HepG2 (cell line): ENCODE measurements around the gene ADCY5. TPM values are rescaled to one million over a fixed set of nuclear protein-coding genes. Genes with fewer than 3 reads are reported as not detected.
A peak's percentile ranks its signal among the peaks of the same experiment; 100 is the strongest.

Experiments
- DMTF1 ChIP-seq: sonication (generic); formaldehyde crosslinking; IDR thresholded peaks from 2 replicates; pipeline ENCODE4 v1.4.0; 2020; ENCODE audit warnings: mild to moderate bottlenecking, missing genetic modification reagents
- HES4 ChIP-seq: sonication (generic); formaldehyde crosslinking; IDR thresholded peaks from 2 replicates; pipeline ENCODE4 v1.9.0; 2021; ENCODE audit warnings: mild to moderate bottlenecking, missing genetic modification reagents, borderline replicate concordance
- JUND ChIP-seq: sonication (generic); formaldehyde crosslinking; IDR thresholded peaks from 2 replicates; pipeline ENCODE4 v1.8.0; 2022; ENCODE audit warnings: mild to moderate bottlenecking, missing genetic modification reagents
- KLF13 ChIP-seq: sonication (generic); formaldehyde crosslinking; IDR thresholded peaks from 2 replicates; pipeline ENCODE4 v1.4.0; 2020; ENCODE audit warnings: mild to moderate bottlenecking, missing genetic modification reagents
- MED1 ChIP-seq: sonication (generic); formaldehyde crosslinking; IDR thresholded peaks from 2 replicates; pipeline ENCODE4 v1.4.0; 2020; ENCODE audit warnings: missing genetic modification reagents
- NCOA1 ChIP-seq: sonication (generic); formaldehyde crosslinking; IDR thresholded peaks from 2 replicates; pipeline ENCODE4 v1.9.0; 2021; ENCODE audit warnings: missing genetic modification reagents
- ZNF33A ChIP-seq: sonication (generic); formaldehyde crosslinking; IDR thresholded peaks from 2 replicates; pipeline ENCODE4 v1.5.1; 2020; ENCODE audit warnings: missing genetic modification reagents, mild to moderate bottlenecking, moderate library complexity, borderline replicate concordance
- ZNF782 ChIP-seq: sonication (generic); formaldehyde crosslinking; IDR thresholded peaks from 2 replicates; pipeline ENCODE4 v1.4.0; 2020; ENCODE audit warnings: missing genetic modification reagents, mild to moderate bottlenecking, borderline replicate concordance
- polyA plus RNA-seq, 8 experiments: library from polyadenylated mRNA; depleted of rRNA in 3 of 8; stranded (reverse) in 7 of 8; unstranded in 1 of 8; fragments of >200 nt; fragmentation: Illumina TruSeq in 4 of 8; extraction: Trizol in 4 of 8; gene quantifications; 2 replicates each; pipeline versions ENCODE4 v1.2.1 to v1.2.3, GENCODE V29; 2011 to 2016; ENCODE audit warnings: low read depth in 4 of 8, missing spikeins in 1 of 8, mixed read lengths in 1 of 8; ENCODE audit not compliant: insufficient read depth in 1 of 8
- total RNA-seq, 5 experiments: library from RNA; depleted of rRNA; stranded (reverse); fragments of >200 nt; fragmentation: Illumina TruSeq; extraction: Trizol; gene quantifications; 2 replicates each; pipeline ENCODE4 v1.2.3, GENCODE V29; 2016; ENCODE audit warnings: low read depth in 1 of 5
- TF ChIP-seq, protein P1 (sequence below): sonication (generic); formaldehyde crosslinking; IDR thresholded peaks from 2 replicates; pipeline ENCODE4 v1.9.0; 2021; ENCODE audit warnings: missing genetic modification reagents, borderline replicate concordance
- TF ChIP-seq, protein P2 (sequence below), 2 experiments: sonication (generic) in 1 of 2; formaldehyde crosslinking in 1 of 2; IDR thresholded peaks; 2 replicates each; pipeline versions ENCODE4 v1.4.0 to v1.6.1; 2016 to 2020; ENCODE audit warnings: borderline replicate concordance in 1 of 2, low read depth in 1 of 2, mild to moderate bottlenecking in 1 of 2, missing genetic modification reagents in 1 of 2
- TF ChIP-seq, protein P3 (sequence below): sonication (generic); formaldehyde crosslinking; IDR thresholded peaks from 2 replicates; pipeline ENCODE4 v1.4.0; 2020; ENCODE audit warnings: missing genetic modification reagents
- TF ChIP-seq, protein P4 (sequence below): sonication (generic); formaldehyde crosslinking; conservative IDR thresholded peaks from 2 replicates; pipeline ENCODE4 v1.4.0; 2020; ENCODE audit warnings: missing genetic modification reagents
- TF ChIP-seq, protein P5 (sequence below): sonication (generic); formaldehyde crosslinking; IDR thresholded peaks from 2 replicates; pipeline ENCODE4 v1.5.0; 2020; ENCODE audit warnings: mild to moderate bottlenecking, missing genetic modification reagents

The ADCY5 gene
- total and polyA plus RNA-seq, 2 of the 13 experiments (the other 11 are each of a cell fraction or from before 2014, with no cell fraction given), result not detected

- no peak for TF ChIP-seq DMTF1 (CRISPR knock-in tag)
- TF ChIP-seq, protein P1, sequence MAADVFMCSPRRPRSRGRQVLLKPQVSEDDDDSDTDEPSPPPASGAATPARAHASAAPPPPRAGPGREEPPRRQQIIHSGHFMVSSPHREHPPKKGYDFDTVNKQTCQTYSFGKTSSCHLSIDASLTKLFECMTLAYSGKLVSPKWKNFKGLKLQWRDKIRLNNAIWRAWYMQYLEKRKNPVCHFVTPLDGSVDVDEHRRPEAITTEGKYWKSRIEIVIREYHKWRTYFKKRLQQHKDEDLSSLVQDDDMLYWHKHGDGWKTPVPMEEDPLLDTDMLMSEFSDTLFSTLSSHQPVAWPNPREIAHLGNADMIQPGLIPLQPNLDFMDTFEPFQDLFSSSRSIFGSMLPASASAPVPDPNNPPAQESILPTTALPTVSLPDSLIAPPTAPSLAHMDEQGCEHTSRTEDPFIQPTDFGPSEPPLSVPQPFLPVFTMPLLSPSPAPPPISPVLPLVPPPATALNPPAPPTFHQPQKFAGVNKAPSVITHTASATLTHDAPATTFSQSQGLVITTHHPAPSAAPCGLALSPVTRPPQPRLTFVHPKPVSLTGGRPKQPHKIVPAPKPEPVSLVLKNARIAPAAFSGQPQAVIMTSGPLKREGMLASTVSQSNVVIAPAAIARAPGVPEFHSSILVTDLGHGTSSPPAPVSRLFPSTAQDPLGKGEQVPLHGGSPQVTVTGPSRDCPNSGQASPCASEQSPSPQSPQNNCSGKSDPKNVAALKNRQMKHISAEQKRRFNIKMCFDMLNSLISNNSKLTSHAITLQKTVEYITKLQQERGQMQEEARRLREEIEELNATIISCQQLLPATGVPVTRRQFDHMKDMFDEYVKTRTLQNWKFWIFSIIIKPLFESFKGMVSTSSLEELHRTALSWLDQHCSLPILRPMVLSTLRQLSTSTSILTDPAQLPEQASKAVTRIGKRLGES, result peak; percentile 93
- peak; percentile 69; the same call in 1 of the 2 replicates for TF ChIP-seq HES4 (CRISPR knock-in tag)
- TF ChIP-seq ZNF33A (CRISPR knock-in tag), result no peak
- no peak for TF ChIP-seq JUND (CRISPR knock-in tag)
- TF ChIP-seq, protein P2, sequence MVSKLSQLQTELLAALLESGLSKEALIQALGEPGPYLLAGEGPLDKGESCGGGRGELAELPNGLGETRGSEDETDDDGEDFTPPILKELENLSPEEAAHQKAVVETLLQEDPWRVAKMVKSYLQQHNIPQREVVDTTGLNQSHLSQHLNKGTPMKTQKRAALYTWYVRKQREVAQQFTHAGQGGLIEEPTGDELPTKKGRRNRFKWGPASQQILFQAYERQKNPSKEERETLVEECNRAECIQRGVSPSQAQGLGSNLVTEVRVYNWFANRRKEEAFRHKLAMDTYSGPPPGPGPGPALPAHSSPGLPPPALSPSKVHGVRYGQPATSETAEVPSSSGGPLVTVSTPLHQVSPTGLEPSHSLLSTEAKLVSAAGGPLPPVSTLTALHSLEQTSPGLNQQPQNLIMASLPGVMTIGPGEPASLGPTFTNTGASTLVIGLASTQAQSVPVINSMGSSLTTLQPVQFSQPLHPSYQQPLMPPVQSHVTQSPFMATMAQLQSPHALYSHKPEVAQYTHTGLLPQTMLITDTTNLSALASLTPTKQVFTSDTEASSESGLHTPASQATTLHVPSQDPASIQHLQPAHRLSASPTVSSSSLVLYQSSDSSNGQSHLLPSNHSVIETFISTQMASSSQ (IDR thresholded peaks at IDR 0.05; ENCODE audit: low read depth), result no peak
- TF ChIP-seq, protein P2 (CRISPR knock-in tag; IDR thresholded peaks at IDR 0.05; ENCODE audit: borderline replicate concordance), result no peak; the same call in 1 of the 2 replicates
- TF ChIP-seq ZNF782 (CRISPR knock-in tag), result 0 out of 2 replicates have a peak, but pooled peaks have one; percentile 58
- TF ChIP-seq, protein P3, sequence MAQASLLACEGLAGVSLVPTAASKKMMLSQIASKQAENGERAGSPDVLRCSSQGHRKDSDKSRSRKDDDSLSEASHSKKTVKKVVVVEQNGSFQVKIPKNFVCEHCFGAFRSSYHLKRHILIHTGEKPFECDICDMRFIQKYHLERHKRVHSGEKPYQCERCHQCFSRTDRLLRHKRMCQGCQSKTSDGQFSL, result 0 out of 2 replicates have a peak, but pooled peaks have one; percentile 28
- TF ChIP-seq, protein P4, sequence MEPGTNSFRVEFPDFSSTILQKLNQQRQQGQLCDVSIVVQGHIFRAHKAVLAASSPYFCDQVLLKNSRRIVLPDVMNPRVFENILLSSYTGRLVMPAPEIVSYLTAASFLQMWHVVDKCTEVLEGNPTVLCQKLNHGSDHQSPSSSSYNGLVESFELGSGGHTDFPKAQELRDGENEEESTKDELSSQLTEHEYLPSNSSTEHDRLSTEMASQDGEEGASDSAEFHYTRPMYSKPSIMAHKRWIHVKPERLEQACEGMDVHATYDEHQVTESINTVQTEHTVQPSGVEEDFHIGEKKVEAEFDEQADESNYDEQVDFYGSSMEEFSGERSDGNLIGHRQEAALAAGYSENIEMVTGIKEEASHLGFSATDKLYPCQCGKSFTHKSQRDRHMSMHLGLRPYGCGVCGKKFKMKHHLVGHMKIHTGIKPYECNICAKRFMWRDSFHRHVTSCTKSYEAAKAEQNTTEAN (CRISPR knock-in tag), result peak; percentile 91
- TF ChIP-seq, protein P5, sequence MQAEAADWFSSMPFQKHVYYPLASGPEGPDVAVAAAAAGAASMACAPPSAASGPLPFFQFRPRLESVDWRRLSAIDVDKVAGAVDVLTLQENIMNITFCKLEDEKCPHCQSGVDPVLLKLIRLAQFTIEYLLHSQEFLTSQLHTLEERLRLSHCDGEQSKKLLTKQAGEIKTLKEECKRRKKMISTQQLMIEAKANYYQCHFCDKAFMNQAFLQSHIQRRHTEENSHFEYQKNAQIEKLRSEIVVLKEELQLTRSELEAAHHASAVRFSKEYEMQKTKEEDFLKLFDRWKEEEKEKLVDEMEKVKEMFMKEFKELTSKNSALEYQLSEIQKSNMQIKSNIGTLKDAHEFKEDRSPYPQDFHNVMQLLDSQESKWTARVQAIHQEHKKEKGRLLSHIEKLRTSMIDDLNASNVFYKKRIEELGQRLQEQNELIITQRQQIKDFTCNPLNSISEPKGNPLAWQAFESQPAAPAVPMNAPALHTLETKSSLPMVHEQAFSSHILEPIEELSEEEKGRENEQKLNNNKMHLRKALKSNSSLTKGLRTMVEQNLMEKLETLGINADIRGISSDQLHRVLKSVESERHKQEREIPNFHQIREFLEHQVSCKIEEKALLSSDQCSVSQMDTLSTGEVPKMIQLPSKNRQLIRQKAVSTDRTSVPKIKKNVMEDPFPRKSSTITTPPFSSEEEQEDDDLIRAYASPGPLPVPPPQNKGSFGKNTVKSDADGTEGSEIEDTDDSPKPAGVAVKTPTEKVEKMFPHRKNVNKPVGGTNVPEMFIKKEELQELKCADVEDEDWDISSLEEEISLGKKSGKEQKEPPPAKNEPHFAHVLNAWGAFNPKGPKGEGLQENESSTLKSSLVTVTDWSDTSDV (CRISPR knock-in tag), result no peak
- peak; percentile 41; the same call in 1 of the 2 replicates for TF ChIP-seq MED1
- TF ChIP-seq NCOA1 (CRISPR knock-in tag), result no peak
- no peak for TF ChIP-seq KLF13 (CRISPR knock-in tag)
Measured at GRCh38 chr3:123286308-123287023, 162.4 kb downstream of the ADCY5 start (continued).
